Left ventricle myocardium inferior (tissue), 1 donor: Measurements from ENCODE around the gene AGAP1. TPM values are rescaled to one million over a fixed set of nuclear protein-coding genes. Genes with fewer than 3 reads are reported as not detected.

Source experiments
- DNase-seq: peaks from one replicate; pipeline ENCODE4 v3.0.0-alpha.2; 2020
- H3K27ac ChIP-seq: fragments of 200-600 bp; replicated peaks from 2 replicates; pipeline ENCODE4 v1.8.0; 2021
- H3K27me3 ChIP-seq: fragments of 200-600 bp; 2 replicates; pipeline ENCODE4 v1.8.0; 2021; ENCODE audit warnings: low read depth
- H3K36me3 ChIP-seq: fragments of 200-600 bp; 2 replicates; pipeline ENCODE4 v1.8.0; 2021
- H3K4me1 ChIP-seq: fragments of 200-600 bp; 2 replicates; pipeline ENCODE4 v1.8.0; 2021
- H3K4me3 ChIP-seq: fragments of 200-600 bp; 2 replicates; pipeline ENCODE4 v1.8.0; 2021; ENCODE audit warnings: mild to moderate bottlenecking, moderate library complexity
- H3K9me3 ChIP-seq: fragments of 200-600 bp; replicated peaks from 2 replicates; pipeline ENCODE4 v1.8.0; 2021
- intact Hi-C: fragments of 100-400 bp; cut with micrococcal nuclease; formaldehyde crosslinking; loops from one replicate; pipeline ENCODE4 v1.11.0; 2022
- total RNA-seq: library from RNA; stranded (reverse); fragmentation: NEBNext Ultra II Directional; extraction: Animal tissue kit (Norgen Biotek cat#: 25700); gene quantifications from one replicate; pipeline ENCODE4 v1.2.1, GENCODE V29; 2021
- TF ChIP-seq, protein P1 (sequence below): fragments of 200-600 bp; IDR thresholded peaks from 2 replicates; pipeline ENCODE4 v1.8.0; 2021; ENCODE audit warnings: antibody characterized with exemption, mild to moderate bottlenecking, borderline replicate concordance
- donor health status: DM: no; HTN: yes; CAD: no; lungs with severe emphysema.

AGAP1 gene
- total RNA-seq, 1 donor from 2014 or later = 18.1 TPM

DNA sequence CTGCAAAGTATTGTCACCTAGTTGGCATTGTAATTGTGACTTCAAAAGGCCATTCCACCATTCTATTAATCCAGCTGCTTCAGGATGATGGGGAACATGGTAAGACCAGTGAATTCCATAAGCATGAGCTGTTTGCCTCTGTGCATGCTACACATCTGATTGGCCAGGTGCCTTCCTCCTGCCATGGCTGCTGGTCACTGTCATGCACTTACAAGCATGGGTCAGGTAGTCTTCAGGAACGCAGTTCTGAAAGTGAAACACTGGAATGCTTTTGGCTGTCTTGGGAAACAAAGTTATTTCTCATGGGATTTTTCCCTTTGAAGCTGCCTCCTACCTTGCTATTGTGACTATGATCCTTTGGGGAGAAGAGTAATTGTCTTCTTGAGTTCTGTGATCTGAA, 406.8 kb downstream of the AGAP1 start:
- Histone ChIP-seq H3K36me3 (peaks cover 5% of the 10 kb centered on the region), H3K27ac (no peak overlapping the region), H3K9me3 (no peaks in the 10 kb centered on the region), H3K4me1 (no peaks in the 10 kb centered on the region), H3K4me3 (no peak overlapping the region), H3K27me3 (no peaks in the 10 kb centered on the region)
- intact Hi-C loops = no loop called here
- no peak for DNase-seq
- TF ChIP-seq, protein P1, sequence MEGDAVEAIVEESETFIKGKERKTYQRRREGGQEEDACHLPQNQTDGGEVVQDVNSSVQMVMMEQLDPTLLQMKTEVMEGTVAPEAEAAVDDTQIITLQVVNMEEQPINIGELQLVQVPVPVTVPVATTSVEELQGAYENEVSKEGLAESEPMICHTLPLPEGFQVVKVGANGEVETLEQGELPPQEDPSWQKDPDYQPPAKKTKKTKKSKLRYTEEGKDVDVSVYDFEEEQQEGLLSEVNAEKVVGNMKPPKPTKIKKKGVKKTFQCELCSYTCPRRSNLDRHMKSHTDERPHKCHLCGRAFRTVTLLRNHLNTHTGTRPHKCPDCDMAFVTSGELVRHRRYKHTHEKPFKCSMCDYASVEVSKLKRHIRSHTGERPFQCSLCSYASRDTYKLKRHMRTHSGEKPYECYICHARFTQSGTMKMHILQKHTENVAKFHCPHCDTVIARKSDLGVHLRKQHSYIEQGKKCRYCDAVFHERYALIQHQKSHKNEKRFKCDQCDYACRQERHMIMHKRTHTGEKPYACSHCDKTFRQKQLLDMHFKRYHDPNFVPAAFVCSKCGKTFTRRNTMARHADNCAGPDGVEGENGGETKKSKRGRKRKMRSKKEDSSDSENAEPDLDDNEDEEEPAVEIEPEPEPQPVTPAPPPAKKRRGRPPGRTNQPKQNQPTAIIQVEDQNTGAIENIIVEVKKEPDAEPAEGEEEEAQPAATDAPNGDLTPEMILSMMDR = no peak

DNA sequence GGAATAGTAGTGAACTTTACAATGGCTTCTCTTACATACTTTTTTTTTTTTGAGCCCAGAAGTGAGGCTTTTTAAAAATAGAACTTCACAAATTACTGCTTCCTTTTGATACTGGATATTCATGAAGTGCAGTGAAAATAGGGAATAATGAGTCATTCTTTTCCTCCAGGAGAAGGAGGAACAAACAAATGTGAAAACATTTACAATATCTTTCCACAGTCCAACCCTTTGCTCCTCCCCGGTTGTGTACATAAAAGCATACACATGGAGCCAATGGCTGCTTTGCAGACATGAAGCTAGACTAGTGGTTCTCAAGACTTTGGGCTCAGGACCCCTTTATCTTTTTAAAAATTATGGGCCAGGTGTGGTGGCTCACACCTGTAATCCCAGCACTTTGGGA, 407.4 kb downstream of the AGAP1 start:
- Histone ChIP-seq H3K27ac (no peak overlapping the region), H3K36me3 (peaks cover 2% of the 10 kb centered on the region), H3K4me1 (no peaks in the 10 kb centered on the region), H3K4me3 (no peak overlapping the region), H3K9me3 (no peaks in the 10 kb centered on the region), H3K27me3 (no peaks in the 10 kb centered on the region)
- TF ChIP-seq, protein P1 = no peak
- no peak for DNase-seq
- intact Hi-C loops = no loop called here

DNA sequence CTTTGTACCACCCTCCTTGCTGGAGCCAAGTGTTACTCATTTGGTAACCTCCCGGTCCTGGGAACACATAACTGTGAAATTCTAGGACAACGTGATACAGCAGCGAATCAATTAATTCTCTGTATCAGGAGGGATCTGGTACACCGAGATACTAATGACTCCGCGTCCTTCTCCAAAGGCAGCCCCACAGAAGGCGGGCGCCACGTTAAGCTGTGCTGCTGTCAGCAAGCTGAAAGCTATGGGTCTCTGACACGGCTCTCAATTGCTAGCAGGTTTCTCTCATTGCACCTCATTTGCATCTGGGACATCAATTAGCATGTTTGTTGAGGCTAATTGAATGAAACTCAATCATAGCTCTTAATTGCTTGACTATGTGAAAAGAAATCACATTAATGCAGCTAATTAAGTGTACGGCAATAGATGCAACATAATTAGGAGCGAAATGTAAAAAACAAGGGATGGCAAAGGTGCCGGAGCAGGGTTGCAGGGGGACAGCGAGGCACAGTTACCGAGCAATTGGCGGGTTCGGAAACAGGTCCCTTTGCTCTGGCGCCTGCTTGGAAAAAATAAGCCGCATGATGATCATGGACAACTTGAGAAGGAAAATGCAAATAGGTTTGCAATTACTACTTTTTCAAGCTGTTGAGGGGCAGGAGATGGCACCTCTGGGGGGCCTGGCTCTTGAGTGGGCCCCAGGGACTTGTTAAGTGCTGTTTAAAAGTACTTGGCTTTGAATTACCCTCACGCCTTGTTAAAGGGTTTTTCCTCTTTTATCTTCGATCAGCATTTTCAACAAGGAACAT, 410.1 kb downstream of the AGAP1 start:
- Histone ChIP-seq H3K27me3 (no peaks in the 10 kb centered on the region), H3K36me3 (peaks cover 4% of the 10 kb centered on the region), H3K4me1 (no peaks in the 10 kb centered on the region), H3K4me3 (no peak overlapping the region), H3K9me3 (no peaks in the 10 kb centered on the region), H3K27ac (no peak overlapping the region)
- no peak for DNase-seq
- intact Hi-C loops = no loop called here
- TF ChIP-seq, protein P1 = no peak

DNA sequence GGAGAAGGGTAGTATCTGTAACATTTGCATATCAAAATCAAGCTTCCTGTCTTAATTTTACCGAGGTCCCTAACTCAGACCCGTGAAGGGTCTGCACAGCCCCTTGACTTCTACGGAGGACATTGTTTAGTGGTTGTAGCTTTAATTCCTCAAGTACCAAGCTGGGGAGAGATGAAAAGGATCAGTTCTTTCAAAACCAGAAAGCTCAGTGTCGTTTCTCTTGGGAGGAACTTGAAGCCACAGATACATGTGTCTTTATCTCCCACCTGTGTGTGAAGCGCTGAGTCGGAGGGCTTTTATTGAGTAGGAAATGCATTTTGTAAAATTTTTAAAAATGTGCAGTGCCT, 410.7 kb downstream of the AGAP1 start:
- DNase-seq = no peak
- Histone ChIP-seq H3K4me1 (no peaks in the 10 kb centered on the region), H3K9me3 (no peaks in the 10 kb centered on the region), H3K27me3 (no peaks in the 10 kb centered on the region), H3K36me3 (peaks cover 10% of the 10 kb centered on the region), H3K27ac (no peak overlapping the region), H3K4me3 (no peak overlapping the region)
- intact Hi-C loops = no loop called here
- TF ChIP-seq, protein P1 = no peak

DNA sequence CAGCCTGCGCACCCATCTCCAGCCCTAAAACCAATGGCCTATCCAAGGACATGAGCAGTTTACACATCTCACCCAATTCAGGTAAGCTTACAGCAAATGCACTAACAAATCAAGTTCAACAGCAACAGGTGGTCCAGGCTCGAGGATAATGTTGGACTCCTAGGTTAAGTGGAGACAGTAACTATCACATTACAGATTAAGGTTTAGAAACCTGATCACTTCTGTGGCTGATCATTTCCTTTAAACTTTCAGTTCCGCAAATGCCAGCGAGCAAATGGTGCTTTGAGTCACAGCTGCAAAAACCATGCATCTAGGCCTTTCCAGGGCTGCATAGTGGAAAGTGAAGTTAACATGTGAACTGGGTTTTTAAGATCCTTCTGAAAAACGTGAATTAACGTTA, 415.0 kb downstream of the AGAP1 start:
- no peaks in the 10 kb centered on the region for H3K27me3 ChIP-seq
- DNase-seq = no peak
- TF ChIP-seq, protein P1 = no peak
- H3K4me3 ChIP-seq = no peak overlapping the region
- no peak overlapping the region for H3K27ac ChIP-seq
- H3K36me3 ChIP-seq = peaks cover 29% of the 10 kb centered on the region
- H3K4me1 ChIP-seq = no peaks in the 10 kb centered on the region
- intact Hi-C loops = no loop called here
- no peaks in the 10 kb centered on the region for H3K9me3 ChIP-seq
